Measurements from ENCODE around the gene RABL2B. TPM values are rescaled to one million over a fixed set of nuclear protein-coding genes. Genes with fewer than 3 reads are reported as not detected.

RABL2B gene
- polyA plus RNA-seq, 2 donors = 11.5 to 17.1 TPM

- Histone ChIP-seq H3K36me3 (ENCODE audit: control insufficient read depth in 2 of 2, insufficient read depth in 2 of 2, low read length in 1 of 2) (no peaks in the 10 kb centered on the region), H3K27me3 (ENCODE audit: control insufficient read depth in 1 of 2, insufficient read depth in 2 of 2, low read length in 2 of 2) (no peaks in the 10 kb centered on the region), H3K9me3 (ENCODE audit: control insufficient read depth in 2 of 2, insufficient read depth in 1 of 2, low read depth in 1 of 2, low read length in 1 of 2) (no peaks in the 10 kb centered on the region), H3K27ac (ENCODE audit: low read depth in 2 of 2, low read length in 1 of 2) (no peak overlapping the region), H3K4me3 (ENCODE audit: low read depth in 1 of 2, low read length in 2 of 2) (no peak overlapping the region), H3K4me1 (ENCODE audit: control insufficient read depth in 2 of 2, insufficient read depth in 2 of 2, low read length in 1 of 2) (no peaks in the 10 kb centered on the region)
- 81 to 82% methylated on average over 17 of the region's 17 CpGs for WGBS, 2 donors
Measured at GRCh38 chr22:50739279-50739691, 44.2 kb downstream of the RABL2B start.

GRCh38 chr22:50738649-50739227, 44.7 kb downstream of the RABL2B start:
- no peaks in the 10 kb centered on the region for H3K27me3 ChIP-seq (ENCODE audit: control insufficient read depth in 1 of 2, insufficient read depth in 2 of 2, low read length in 2 of 2)
- no peak overlapping the region for H3K4me3 ChIP-seq (ENCODE audit: low read depth in 1 of 2, low read length in 2 of 2)
- 80 to 85% methylated on average over 10 of the region's 10 CpGs for WGBS, 2 donors
- no peaks in the 10 kb centered on the region for H3K4me1 ChIP-seq (ENCODE audit: control insufficient read depth in 2 of 2, insufficient read depth in 2 of 2, low read length in 1 of 2)
- H3K27ac ChIP-seq (ENCODE audit: low read depth in 2 of 2, low read length in 1 of 2) = no peak overlapping the region
- H3K36me3 ChIP-seq (ENCODE audit: control insufficient read depth in 2 of 2, insufficient read depth in 2 of 2, low read length in 1 of 2) = no peaks in the 10 kb centered on the region
- no peaks in the 10 kb centered on the region for H3K9me3 ChIP-seq (ENCODE audit: control insufficient read depth in 2 of 2, insufficient read depth in 1 of 2, low read depth in 1 of 2, low read length in 1 of 2)

- 70 to 81% methylated on average over 13 of the region's 13 CpGs for WGBS, 2 donors
- Histone ChIP-seq H3K27ac (ENCODE audit: low read depth in 2 of 2, low read length in 1 of 2) (no peak within 1 kb of the TSS), H3K4me1 (ENCODE audit: control insufficient read depth in 2 of 2, insufficient read depth in 2 of 2, low read length in 1 of 2) (no peaks in the 10 kb centered on the region), H3K36me3 (ENCODE audit: control insufficient read depth in 2 of 2, insufficient read depth in 2 of 2, low read length in 1 of 2) (no peaks in the 10 kb centered on the region), H3K27me3 (ENCODE audit: control insufficient read depth in 1 of 2, insufficient read depth in 2 of 2, low read length in 2 of 2) (no peaks in the 10 kb centered on the region), H3K4me3 (ENCODE audit: low read depth in 1 of 2, low read length in 2 of 2) (no peak within 1 kb of the TSS), H3K9me3 (ENCODE audit: control insufficient read depth in 2 of 2, insufficient read depth in 1 of 2, low read depth in 1 of 2, low read length in 1 of 2) (no peaks in the 10 kb centered on the region)
Measured at GRCh38 chr22:50737728-50738648, 45.4 kb downstream of the RABL2B start, which contains the start of gene ACR. TSS of gene ACR (plus strand) at chr22:50738204. CDS start at chr22:50738236, 32 bp downstream.

- 77 to 80% methylated on average over 6 of the region's 6 CpGs for WGBS, 2 donors
- H3K9me3 ChIP-seq (ENCODE audit: control insufficient read depth in 2 of 2, insufficient read depth in 1 of 2, low read depth in 1 of 2, low read length in 1 of 2) = no peaks in the 10 kb centered on the region
Measured at GRCh38 chr22:50735739-50736030, 47.8 kb downstream of the RABL2B start.

GRCh38 chr22:50734986-50735738, 48.3 kb downstream of the RABL2B start:
- H3K9me3 ChIP-seq (ENCODE audit: control insufficient read depth in 2 of 2, insufficient read depth in 1 of 2, low read depth in 1 of 2, low read length in 1 of 2) = no peaks in the 10 kb centered on the region
- H3K36me3 ChIP-seq (ENCODE audit: control insufficient read depth in 2 of 2, insufficient read depth in 2 of 2, low read length in 1 of 2) = no peaks in the 10 kb centered on the region
- no peaks in the 10 kb centered on the region for H3K27me3 ChIP-seq (ENCODE audit: control insufficient read depth in 1 of 2, insufficient read depth in 2 of 2, low read length in 2 of 2)
- H3K4me1 ChIP-seq (ENCODE audit: control insufficient read depth in 2 of 2, insufficient read depth in 2 of 2, low read length in 1 of 2) = peaks cover 0 to 3% of the 10 kb centered on the region in 2 donors
- no peak overlapping the region for H3K4me3 ChIP-seq (ENCODE audit: low read depth in 1 of 2, low read length in 2 of 2)
- 86 to 90% methylated on average over 13 of the region's 13 CpGs for WGBS, 2 donors
- H3K27ac ChIP-seq (ENCODE audit: low read depth in 2 of 2, low read length in 1 of 2) = no peak overlapping the region

More at GRCh38 chr22:50735739-50736030, 47.8 kb downstream of the RABL2B start:
- Histone ChIP-seq H3K36me3 (ENCODE audit: control insufficient read depth in 2 of 2, insufficient read depth in 2 of 2, low read length in 1 of 2) (no peaks in the 10 kb centered on the region), H3K27me3 (ENCODE audit: control insufficient read depth in 1 of 2, insufficient read depth in 2 of 2, low read length in 2 of 2) (no peaks in the 10 kb centered on the region), H3K4me1 (ENCODE audit: control insufficient read depth in 2 of 2, insufficient read depth in 2 of 2, low read length in 1 of 2) (peaks cover 0 to under 1% of the 10 kb centered on the region in 2 donors), H3K4me3 (ENCODE audit: low read depth in 1 of 2, low read length in 2 of 2) (no peak overlapping the region), H3K27ac (ENCODE audit: low read depth in 2 of 2, low read length in 1 of 2) (no peak overlapping the region)

GRCh38 chr22:50734343-50734771, 49.1 kb downstream of the RABL2B start:
- H3K36me3 ChIP-seq (ENCODE audit: control insufficient read depth in 2 of 2, insufficient read depth in 2 of 2, low read length in 1 of 2) = no peaks in the 10 kb centered on the region
- H3K4me1 ChIP-seq (ENCODE audit: control insufficient read depth in 2 of 2, insufficient read depth in 2 of 2, low read length in 1 of 2) = peaks cover 2 to 5% of the 10 kb centered on the region in 2 donors
- H3K9me3 ChIP-seq (ENCODE audit: control insufficient read depth in 2 of 2, insufficient read depth in 1 of 2, low read depth in 1 of 2, low read length in 1 of 2) = peaks cover 0 to 2% of the 10 kb centered on the region in 2 donors
- WGBS, 2 donors = 79 to 84% methylated on average over 8 to 10 of the region's 10 CpGs
- no peaks in the 10 kb centered on the region for H3K27me3 ChIP-seq (ENCODE audit: control insufficient read depth in 1 of 2, insufficient read depth in 2 of 2, low read length in 2 of 2)
- H3K4me3 ChIP-seq (ENCODE audit: low read depth in 1 of 2, low read length in 2 of 2) = no peak overlapping the region
- no peak overlapping the region for H3K27ac ChIP-seq (ENCODE audit: low read depth in 2 of 2, low read length in 1 of 2)

DNA sequence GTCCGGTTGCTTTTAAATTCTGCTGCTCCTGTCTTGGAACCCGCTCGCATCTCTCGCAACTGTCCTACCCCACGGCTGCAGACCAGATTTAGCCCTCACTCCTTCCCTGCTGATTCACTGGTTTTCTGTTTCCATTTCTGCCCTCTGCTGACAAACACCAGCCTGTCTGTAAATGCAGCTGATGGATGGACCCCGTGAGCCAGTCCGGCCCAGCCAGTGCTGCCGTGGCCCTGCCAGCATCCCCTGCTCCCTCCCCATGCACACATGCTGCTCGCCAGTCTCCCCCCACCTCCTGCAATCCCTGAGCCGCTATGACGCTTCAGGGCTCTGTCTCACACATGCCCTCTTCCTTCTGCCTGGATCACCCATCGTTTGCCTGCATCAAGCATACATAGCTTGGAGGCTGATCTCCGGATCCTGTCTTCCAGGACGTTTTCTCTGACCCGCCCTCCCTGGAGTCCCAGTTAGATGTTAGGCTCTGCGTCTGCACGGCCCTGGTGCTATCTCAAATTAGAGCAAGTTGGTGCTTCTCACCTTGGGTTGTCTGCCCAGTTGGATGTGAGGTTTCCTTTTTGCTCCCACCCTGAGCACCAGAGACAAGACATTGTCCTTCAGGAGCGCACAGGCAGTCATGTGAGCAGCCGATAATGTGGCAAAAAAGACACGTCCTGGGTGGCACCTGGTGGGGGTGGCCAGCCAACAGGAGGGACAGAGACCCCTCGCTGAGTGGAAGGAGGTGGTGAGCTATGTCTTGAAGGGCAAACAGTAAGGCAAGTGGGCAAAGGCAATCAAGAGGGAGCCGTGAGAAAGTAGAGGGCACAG, 49.7 kb downstream of the RABL2B start:
- Histone ChIP-seq H3K27me3 (ENCODE audit: control insufficient read depth in 1 of 2, insufficient read depth in 2 of 2, low read length in 2 of 2) (no peaks in the 10 kb centered on the region), H3K27ac (ENCODE audit: low read depth in 2 of 2, low read length in 1 of 2) (no peak overlapping the region)
- WGBS, 2 donors = 55 to 59% methylated on average over 22 of the region's 22 CpGs

DNA sequence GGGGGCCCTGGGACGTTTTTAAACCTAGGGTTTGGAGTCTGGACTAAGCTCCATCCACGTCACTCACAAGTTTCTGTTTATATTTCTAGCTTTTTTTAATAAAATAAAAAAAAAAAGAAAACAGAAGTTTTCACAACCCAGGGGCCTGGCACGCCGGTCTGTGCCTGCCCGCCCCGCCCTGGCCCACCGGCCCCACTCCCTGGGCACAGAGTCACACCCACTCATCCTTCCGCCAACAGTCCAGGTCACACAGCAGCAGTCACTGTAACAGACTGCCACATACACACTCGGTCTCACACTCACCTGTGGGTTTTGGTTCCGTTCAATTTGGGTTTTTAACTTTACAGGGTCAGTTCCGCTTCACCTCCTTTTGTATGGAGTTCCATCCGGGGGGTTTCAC, 50.8 kb downstream of the RABL2B start:
- no peaks in the 10 kb centered on the region for H3K36me3 ChIP-seq (ENCODE audit: control insufficient read depth in 2 of 2, insufficient read depth in 2 of 2, low read length in 1 of 2)
- no peak overlapping the region for H3K27ac ChIP-seq (ENCODE audit: low read depth in 2 of 2, low read length in 1 of 2)
- H3K27me3 ChIP-seq (ENCODE audit: control insufficient read depth in 1 of 2, insufficient read depth in 2 of 2, low read length in 2 of 2) = no peaks in the 10 kb centered on the region
- 69 to 70% methylated on average over 12 of the region's 12 CpGs for WGBS, 2 donors
- no peak overlapping the region for H3K4me3 ChIP-seq (ENCODE audit: low read depth in 1 of 2, low read length in 2 of 2)
- H3K4me1 ChIP-seq (ENCODE audit: control insufficient read depth in 2 of 2, insufficient read depth in 2 of 2, low read length in 1 of 2) = peaks cover 2 to 5% of the 10 kb centered on the region in 2 donors
- peaks cover 0 to 2% of the 10 kb centered on the region in 2 donors for H3K9me3 ChIP-seq (ENCODE audit: control insufficient read depth in 2 of 2, insufficient read depth in 1 of 2, low read depth in 1 of 2, low read length in 1 of 2)

More for the DNA sequence above, 49.7 kb downstream of the RABL2B start:
- Histone ChIP-seq H3K36me3 (ENCODE audit: control insufficient read depth in 2 of 2, insufficient read depth in 2 of 2, low read length in 1 of 2) (no peaks in the 10 kb centered on the region), H3K4me3 (ENCODE audit: low read depth in 1 of 2, low read length in 2 of 2) (no peak overlapping the region), H3K4me1 (ENCODE audit: control insufficient read depth in 2 of 2, insufficient read depth in 2 of 2, low read length in 1 of 2) (peaks cover 2 to 5% of the 10 kb centered on the region in 2 donors), H3K9me3 (ENCODE audit: control insufficient read depth in 2 of 2, insufficient read depth in 1 of 2, low read depth in 1 of 2, low read length in 1 of 2) (peaks cover 0 to 2% of the 10 kb centered on the region in 2 donors)

Data from esophagus (tissue), 2 donors.